Measurements from ENCODE around the gene SNRNP25.

Gene SNRNP25

GRCh38 chr16:71540-72401 is 18.1 kb downstream of the SNRNP25 start:
- no peaks in the 10 kb centered on the region for H3K9me3 ChIP-seq
- peak overlapping the region; percentile 93 to 97 for H3K27ac ChIP-seq
- H3K27me3 ChIP-seq, result no peaks in the 10 kb centered on the region
- TF ChIP-seq CTCF (IDR thresholded peaks at IDR 0.05), result peak in 1 of 2 experiments; percentile 35
- peak overlapping the region; percentile 85 to 89 for H3K4me3 ChIP-seq
- H3K36me3 ChIP-seq, result no peaks in the 10 kb centered on the region
- intact Hi-C loops (cut with DNase I; ENCODE audit: low total_unique reads), result no loop called here
- peak; percentile 91 to 93 for DNase-seq
- H3K4me1 ChIP-seq, result peaks cover 9 to 86% (median 84%) of the 10 kb centered on the region in 4 donors

GRCh38 chr16:72561-73548 is 19.2 kb downstream of the SNRNP25 start, which contains the start of gene RHBDF1:
Gene RHBDF1 (minus strand): TSS chr16:72631. CDS start chr16:65015, 7,616 bp downstream.
- Histone ChIP-seq H3K27me3 (no peaks in the 10 kb centered on the region), H3K4me3 (peak within 1 kb of the TSS; percentile 85 to 89), H3K27ac (peak within 1 kb of the TSS; percentile 93 to 100), H3K9me3 (no peaks in the 10 kb centered on the region), H3K36me3 (no peaks in the 10 kb centered on the region), H3K4me1 (peaks cover 13 to 85% (median 82%) of the 10 kb centered on the region in 4 donors)
- no peak for DNase-seq
- TF ChIP-seq CTCF (IDR thresholded peaks at IDR 0.05), result no peak
- intact Hi-C loops (cut with DNase I; ENCODE audit: low total_unique reads), result no loop called here

GRCh38 chr16:74051-74746 is 20.6 kb downstream of the SNRNP25 start:
- TF ChIP-seq CTCF (IDR thresholded peaks at IDR 0.05), result no peak
- no peaks in the 10 kb centered on the region for H3K27me3 ChIP-seq
- H3K4me1 ChIP-seq, result peaks cover 13 to 78% (median 76%) of the 10 kb centered on the region in 4 donors
- peaks cover 0 to under 1% (median 0%) of the 10 kb centered on the region in 3 donors for H3K36me3 ChIP-seq
- no peak overlapping the region for H3K4me3 ChIP-seq
- no peaks in the 10 kb centered on the region for H3K9me3 ChIP-seq
- H3K27ac ChIP-seq, result peak overlapping the region; percentile 93 to 100
- no peak for DNase-seq
- intact Hi-C loops (cut with DNase I; ENCODE audit: low total_unique reads), result no loop called here

GRCh38 chr16:74747-75334 is 21.2 kb downstream of the SNRNP25 start:
- Histone ChIP-seq H3K27ac (peak overlapping the region; percentile 98 to 100), H3K4me3 (no peak overlapping the region), H3K36me3 (peaks cover 4 to 7% (median 6%) of the 10 kb centered on the region in 3 donors), H3K9me3 (no peaks in the 10 kb centered on the region), H3K27me3 (no peaks in the 10 kb centered on the region), H3K4me1 (peaks cover 13 to 78% (median 76%) of the 10 kb centered on the region in 4 donors)
- DNase-seq, result no peak
- no peak for TF ChIP-seq CTCF (IDR thresholded peaks at IDR 0.05)
- intact Hi-C loops (cut with DNase I; ENCODE audit: low total_unique reads), result no loop called here

Data from tibial artery (tissue), 4 donors.